ENCODE measurements around the gene PPP1R27.
A peak's percentile ranks its signal among the peaks of the same experiment; 100 is the strongest.

Gene PPP1R27

GRCh38 chr17:81803728-81804558, 30.9 kb downstream of the PPP1R27 start, which contains the start of gene GCGR:
TSS of gene GCGR (plus strand) at chr17:81804150. CDS start at chr17:81809019, 4,869 bp downstream.
- Mint-ChIP-seq H3K27me3 (ENCODE audit: low read depth) (peaks cover 32% of the 10 kb centered on the region), H3K4me3 (no peak within 1 kb of the TSS), H3K9me3 (no peaks in the 10 kb centered on the region)

GRCh38 chr17:81802856-81803643, 31.8 kb downstream of the PPP1R27 start:
- no peaks in the 10 kb centered on the region for H3K9me3 Mint-ChIP-seq
- H3K27ac Mint-ChIP-seq, result peak overlapping the region; percentile 39
- H3K4me3 Mint-ChIP-seq, result no peak overlapping the region
- H3K27me3 Mint-ChIP-seq (ENCODE audit: low read depth), result peaks cover 32% of the 10 kb centered on the region
- no peak for DNase-seq (ENCODE audit: low spot score)
- H3K36me3 Mint-ChIP-seq (ENCODE audit: low read depth), result no peaks in the 10 kb centered on the region
- H3K4me1 Mint-ChIP-seq (ENCODE audit: low read depth), result no peaks in the 10 kb centered on the region

More at GRCh38 chr17:81803728-81804558, 30.9 kb downstream of the PPP1R27 start, which contains the start of gene GCGR:
- DNase-seq (ENCODE audit: low spot score), result no peak
- Mint-ChIP-seq H3K4me1 (ENCODE audit: low read depth) (no peaks in the 10 kb centered on the region), H3K27ac (peak within 1 kb of the TSS; percentile 39), H3K36me3 (ENCODE audit: low read depth) (no peaks in the 10 kb centered on the region)

GRCh38 chr17:81802048-81802758, 32.6 kb downstream of the PPP1R27 start:
- no peaks in the 10 kb centered on the region for H3K4me1 Mint-ChIP-seq (ENCODE audit: low read depth)
- no peak overlapping the region for H3K4me3 Mint-ChIP-seq
- no peaks in the 10 kb centered on the region for H3K9me3 Mint-ChIP-seq
- no peak for DNase-seq (ENCODE audit: low spot score)
- no peak overlapping the region for H3K27ac Mint-ChIP-seq
- no peaks in the 10 kb centered on the region for H3K36me3 Mint-ChIP-seq (ENCODE audit: low read depth)
- peaks cover 32% of the 10 kb centered on the region for H3K27me3 Mint-ChIP-seq (ENCODE audit: low read depth)

GRCh38 chr17:81801327-81801726, 33.5 kb downstream of the PPP1R27 start:
- no peak overlapping the region for H3K27ac Mint-ChIP-seq
- H3K4me1 Mint-ChIP-seq (ENCODE audit: low read depth), result no peaks in the 10 kb centered on the region
- peaks cover 32% of the 10 kb centered on the region for H3K27me3 Mint-ChIP-seq (ENCODE audit: low read depth)
- no peaks in the 10 kb centered on the region for H3K36me3 Mint-ChIP-seq (ENCODE audit: low read depth)
- H3K4me3 Mint-ChIP-seq, result no peak overlapping the region
- DNase-seq (ENCODE audit: low spot score), result no peak
- no peaks in the 10 kb centered on the region for H3K9me3 Mint-ChIP-seq

GRCh38 chr17:81794509-81794908, 40.3 kb downstream of the PPP1R27 start:
- Mint-ChIP-seq H3K27me3 (ENCODE audit: low read depth) (no peaks in the 10 kb centered on the region), H3K4me1 (ENCODE audit: low read depth) (no peaks in the 10 kb centered on the region), H3K27ac (no peak overlapping the region), H3K36me3 (ENCODE audit: low read depth) (no peaks in the 10 kb centered on the region), H3K4me3 (no peak overlapping the region), H3K9me3 (no peaks in the 10 kb centered on the region)
- no peak for DNase-seq (ENCODE audit: low spot score)

GRCh38 chr17:81794074-81794476, 40.8 kb downstream of the PPP1R27 start:
- Mint-ChIP-seq H3K4me1 (ENCODE audit: low read depth) (no peaks in the 10 kb centered on the region), H3K4me3 (no peak overlapping the region), H3K36me3 (ENCODE audit: low read depth) (no peaks in the 10 kb centered on the region), H3K9me3 (no peaks in the 10 kb centered on the region), H3K27me3 (ENCODE audit: low read depth) (no peaks in the 10 kb centered on the region), H3K27ac (no peak overlapping the region)
- no peak for DNase-seq (ENCODE audit: low spot score)

- Mint-ChIP-seq H3K27me3 (ENCODE audit: low read depth) (no peaks in the 10 kb centered on the region), H3K9me3 (no peaks in the 10 kb centered on the region), H3K27ac (no peak overlapping the region), H3K4me1 (ENCODE audit: low read depth) (no peaks in the 10 kb centered on the region), H3K4me3 (no peak overlapping the region), H3K36me3 (ENCODE audit: low read depth) (no peaks in the 10 kb centered on the region)
- no peak for DNase-seq (ENCODE audit: low spot score)
Measured at GRCh38 chr17:81792675-81793615, 41.9 kb downstream of the PPP1R27 start.
